ENCODE results near the gene FNBP1L. TPM values are rescaled to one million over a fixed set of nuclear protein-coding genes. Genes with fewer than 3 reads are reported as not detected.
"Not testable (repeated sequence)": the region's sequence is repeated elsewhere in the genome, so short reads cannot be mapped to it uniquely, and the experiment has no call there.

FNBP1L gene
- total and polyA plus RNA-seq, 9 donors = 32.7 to 64.1 (median 47.8) TPM

DNA sequence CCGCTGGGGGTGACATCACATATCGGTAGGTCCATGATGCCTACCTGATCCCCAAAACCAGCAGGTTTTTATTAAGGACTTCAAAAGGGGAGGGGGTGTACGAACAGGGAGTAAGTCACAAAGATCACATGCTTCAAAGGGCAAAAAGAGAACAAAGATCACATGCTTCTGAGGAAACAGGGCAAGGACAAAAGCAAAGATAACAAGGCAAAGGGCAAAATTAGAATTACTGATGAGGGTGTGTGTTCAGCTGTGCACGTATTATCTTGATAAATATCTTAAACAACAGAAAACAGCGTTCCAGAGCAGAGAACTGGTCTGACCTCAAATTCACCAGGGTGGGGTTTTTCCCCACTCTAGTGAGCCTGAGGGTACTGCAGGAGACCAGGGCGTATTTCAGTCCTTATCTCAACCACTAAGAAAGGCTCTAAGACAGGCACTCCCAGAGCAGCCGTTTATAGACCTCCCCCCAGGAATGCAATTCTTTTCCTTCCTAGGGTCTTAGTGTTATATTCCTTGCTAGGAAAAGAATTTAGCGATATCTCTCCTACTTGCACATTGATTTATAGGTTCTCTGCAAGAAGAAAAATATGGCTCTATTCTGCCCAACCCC is 31.3 kb downstream of the FNBP1L start:
- WGBS (ENCODE audit: insufficient coverage) = 60% methylated on average over 3 of the region's 8 CpGs
- H3K36me3 ChIP-seq (ENCODE audit: control insufficient read depth, insufficient read depth, low read length); H3K27me3 ChIP-seq (ENCODE audit: control insufficient read depth, insufficient read depth, low read length); H3K27ac ChIP-seq (ENCODE audit: low read length); H3K4me3 ChIP-seq (ENCODE audit: low read length); DNase-seq; H3K4me1 ChIP-seq (ENCODE audit: control insufficient read depth, insufficient read depth, low read length): not testable (repeated sequence)
- peaks cover 18% of the 10 kb centered on the region for H3K9me3 ChIP-seq (replicated peaks; ENCODE audit: control insufficient read depth, low read depth, low read length)

DNA sequence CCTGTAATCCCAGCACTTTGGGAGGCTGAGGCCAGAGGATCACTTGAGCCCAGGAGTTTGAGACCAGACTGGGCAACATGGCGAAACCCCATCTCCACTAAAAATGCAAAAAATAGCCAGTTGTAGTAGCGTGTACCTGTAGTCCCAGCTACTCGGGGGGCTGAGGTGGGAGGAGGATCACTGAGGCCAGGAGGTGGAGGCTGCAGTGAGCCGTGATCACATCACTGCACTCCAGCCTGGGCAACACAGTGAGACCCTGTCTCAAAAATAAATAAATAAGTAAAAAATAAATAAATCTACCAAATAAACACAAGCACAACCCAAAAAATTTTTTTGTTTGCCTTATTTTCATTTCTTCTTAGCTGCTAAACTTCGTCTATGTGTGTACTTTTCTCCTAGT is 34.0 kb downstream of the FNBP1L start:
- not testable (repeated sequence) for H3K4me3 ChIP-seq (ENCODE audit: low read length); H3K27me3 ChIP-seq (ENCODE audit: control insufficient read depth, insufficient read depth, low read length); H3K36me3 ChIP-seq (ENCODE audit: control insufficient read depth, insufficient read depth, low read length); DNase-seq; H3K27ac ChIP-seq (ENCODE audit: low read length); H3K4me1 ChIP-seq (ENCODE audit: control insufficient read depth, insufficient read depth, low read length)
- WGBS (ENCODE audit: insufficient coverage) = no CpG with 5 or more reads among the region's 5 CpGs
- peaks cover 18% of the 10 kb centered on the region for H3K9me3 ChIP-seq (replicated peaks; ENCODE audit: control insufficient read depth, low read depth, low read length)

DNA sequence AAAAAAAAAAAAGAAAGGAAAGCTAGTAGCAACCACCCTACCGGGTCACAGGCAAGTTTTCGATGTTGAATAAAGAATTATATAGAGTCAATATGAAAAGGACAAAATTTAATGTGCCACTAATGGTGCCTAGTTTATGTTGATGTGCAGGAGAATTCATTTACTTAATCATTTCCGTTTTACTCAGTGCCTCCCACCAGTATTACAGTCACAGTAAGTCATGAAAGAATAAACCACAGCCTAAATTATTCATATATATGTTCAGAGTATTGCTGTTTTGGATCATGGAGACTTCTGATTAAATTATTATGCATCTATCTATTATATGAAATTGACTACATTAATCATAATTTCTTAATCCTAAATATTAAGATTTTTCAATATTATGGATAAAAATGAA is 35.3 kb downstream of the FNBP1L start:
- no peaks in the 10 kb centered on the region for H3K4me1 ChIP-seq (ENCODE audit: control insufficient read depth, insufficient read depth, low read length)
- DNase-seq = no peak
- no CpG with 5 or more reads among the region's 3 CpGs for WGBS (ENCODE audit: insufficient coverage)
- H3K27me3 ChIP-seq (ENCODE audit: control insufficient read depth, insufficient read depth, low read length) = no peaks in the 10 kb centered on the region
- no peak overlapping the region for H3K27ac ChIP-seq (ENCODE audit: low read length)
- H3K36me3 ChIP-seq (ENCODE audit: control insufficient read depth, insufficient read depth, low read length) = no peaks in the 10 kb centered on the region
- H3K9me3 ChIP-seq (replicated peaks; ENCODE audit: control insufficient read depth, low read depth, low read length) = peaks cover 14% of the 10 kb centered on the region
- no peak overlapping the region for H3K4me3 ChIP-seq (ENCODE audit: low read length)

DNA sequence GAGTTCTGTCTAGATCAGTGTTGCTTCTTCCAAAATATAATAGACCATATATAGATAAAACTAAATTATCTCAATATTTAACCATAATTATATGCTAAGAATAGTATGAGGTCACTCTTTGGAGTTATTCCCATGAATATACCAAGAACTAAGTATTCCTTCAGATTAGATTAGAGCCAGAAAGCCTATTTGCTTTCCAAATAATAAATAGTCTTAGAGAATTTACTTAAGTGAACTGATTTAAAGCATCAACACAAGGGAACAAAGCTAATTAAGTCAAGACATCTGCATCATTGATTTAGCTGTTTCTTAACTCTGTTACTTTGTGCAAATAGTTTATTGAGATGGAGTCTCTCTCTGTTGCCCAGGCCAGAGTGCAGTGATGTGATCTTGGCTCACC is 35.7 kb downstream of the FNBP1L start:
- H3K27me3 ChIP-seq (ENCODE audit: control insufficient read depth, insufficient read depth, low read length) = no peaks in the 10 kb centered on the region
- no peak overlapping the region for H3K27ac ChIP-seq (ENCODE audit: low read length)
- H3K4me1 ChIP-seq (ENCODE audit: control insufficient read depth, insufficient read depth, low read length) = no peaks in the 10 kb centered on the region
- peaks cover 10% of the 10 kb centered on the region for H3K9me3 ChIP-seq (replicated peaks; ENCODE audit: control insufficient read depth, low read depth, low read length)
- peak; percentile 7 for DNase-seq
- no peak overlapping the region for H3K4me3 ChIP-seq (ENCODE audit: low read length)
- H3K36me3 ChIP-seq (ENCODE audit: control insufficient read depth, insufficient read depth, low read length) = no peaks in the 10 kb centered on the region

DNA sequence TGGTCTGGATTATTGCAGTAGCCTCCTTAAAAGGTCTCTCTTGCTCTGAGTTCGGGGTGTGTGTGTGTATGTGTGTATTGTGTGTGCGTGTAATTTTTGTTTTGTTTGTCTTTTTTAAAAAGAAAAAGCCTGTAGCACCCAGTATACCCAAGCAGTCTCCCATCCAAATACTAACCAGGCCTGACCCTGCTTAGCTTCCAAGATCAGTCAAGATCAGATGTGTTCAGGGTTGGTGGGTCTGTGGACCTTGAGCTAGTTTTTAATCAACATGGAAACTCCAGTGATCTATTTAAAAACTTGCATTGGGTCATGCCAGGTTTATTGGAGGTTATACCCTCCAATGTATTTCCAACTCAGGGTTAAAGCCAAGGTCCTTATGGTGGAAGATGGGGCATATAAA is 40.3 kb downstream of the FNBP1L start:
- no peaks in the 10 kb centered on the region for H3K27me3 ChIP-seq (ENCODE audit: control insufficient read depth, insufficient read depth, low read length)
- no peaks in the 10 kb centered on the region for H3K36me3 ChIP-seq (ENCODE audit: control insufficient read depth, insufficient read depth, low read length)
- H3K4me1 ChIP-seq (ENCODE audit: control insufficient read depth, insufficient read depth, low read length) = no peaks in the 10 kb centered on the region
- DNase-seq = no peak
- H3K4me3 ChIP-seq (ENCODE audit: low read length) = no peak overlapping the region
- H3K9me3 ChIP-seq (replicated peaks; ENCODE audit: control insufficient read depth, low read depth, low read length) = no peaks in the 10 kb centered on the region
- WGBS (ENCODE audit: insufficient coverage) = no CpG with 5 or more reads among the region's 2 CpGs
- H3K27ac ChIP-seq (ENCODE audit: low read length) = no peak overlapping the region

DNA sequence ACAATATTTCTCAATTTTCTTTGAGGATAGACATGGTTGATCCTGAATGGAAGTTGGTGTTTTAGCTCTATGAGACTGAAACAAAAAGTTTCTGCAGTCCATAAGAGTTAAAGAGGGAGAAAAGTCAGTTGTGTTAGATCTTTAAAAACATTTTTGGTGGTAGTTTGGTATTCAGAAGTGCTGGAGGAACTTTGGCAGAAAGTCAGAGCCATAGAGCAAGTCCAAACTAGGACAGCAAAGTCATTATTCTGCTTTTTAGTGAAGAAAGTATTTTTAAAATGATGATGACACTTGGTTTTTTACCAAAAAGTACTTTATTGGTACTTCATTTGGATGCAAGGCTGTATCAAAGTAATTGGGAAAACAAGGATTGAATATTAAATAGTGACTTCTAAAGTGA is 41.8 kb downstream of the FNBP1L start:
- Histone ChIP-seq H3K4me3 (ENCODE audit: low read length) (no peak overlapping the region), H3K4me1 (ENCODE audit: control insufficient read depth, insufficient read depth, low read length) (no peaks in the 10 kb centered on the region), H3K27me3 (ENCODE audit: control insufficient read depth, insufficient read depth, low read length) (no peaks in the 10 kb centered on the region), H3K27ac (ENCODE audit: low read length) (no peak overlapping the region), H3K36me3 (ENCODE audit: control insufficient read depth, insufficient read depth, low read length) (no peaks in the 10 kb centered on the region), H3K9me3 (replicated peaks; ENCODE audit: control insufficient read depth, low read depth, low read length) (no peaks in the 10 kb centered on the region)
- peak; percentile 10 for DNase-seq

DNA sequence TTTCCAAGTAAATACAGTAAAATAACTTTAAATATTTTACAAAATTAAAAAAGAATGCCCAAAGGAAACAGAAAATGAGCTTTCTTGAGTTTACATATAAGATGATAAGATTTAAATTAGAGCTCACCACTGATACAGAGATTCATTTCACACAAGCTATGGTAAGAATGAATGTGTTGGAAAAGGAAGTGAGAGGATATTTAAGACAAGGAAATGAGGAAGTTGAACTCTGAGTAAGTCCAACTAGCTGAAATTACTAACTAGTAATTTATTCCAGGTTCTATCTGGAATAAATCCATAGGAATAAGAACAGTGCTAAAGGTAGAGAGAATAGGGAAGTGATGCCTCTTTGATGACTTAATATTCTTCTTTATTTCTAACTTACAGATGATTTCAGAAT is 42.4 kb downstream of the FNBP1L start:
- DNase-seq = peak; percentile 3
- Histone ChIP-seq H3K27ac (ENCODE audit: low read length) (no peak overlapping the region), H3K27me3 (ENCODE audit: control insufficient read depth, insufficient read depth, low read length) (no peaks in the 10 kb centered on the region), H3K9me3 (replicated peaks; ENCODE audit: control insufficient read depth, low read depth, low read length) (no peaks in the 10 kb centered on the region), H3K4me1 (ENCODE audit: control insufficient read depth, insufficient read depth, low read length) (no peaks in the 10 kb centered on the region), H3K4me3 (ENCODE audit: low read length) (no peak overlapping the region), H3K36me3 (ENCODE audit: control insufficient read depth, insufficient read depth, low read length) (no peaks in the 10 kb centered on the region)

DNA sequence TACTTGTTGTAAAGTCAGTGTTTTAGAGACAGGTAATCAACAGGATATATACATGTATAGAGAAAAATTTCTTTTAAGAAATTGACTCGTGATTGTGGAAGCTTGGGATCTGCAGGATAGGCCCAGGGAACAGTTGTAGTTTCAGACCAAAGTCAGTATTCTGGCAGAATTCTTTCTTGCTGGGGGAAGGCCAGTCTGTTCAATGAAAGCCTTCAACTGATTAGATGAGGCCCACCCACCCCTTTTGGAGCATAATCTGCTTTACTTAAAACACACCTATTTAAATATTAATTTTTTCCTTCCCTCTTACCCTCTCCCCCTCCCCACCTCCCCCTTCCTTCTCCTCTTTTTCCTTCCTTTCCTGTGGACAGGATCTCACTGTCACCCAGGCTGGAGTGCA is 48.0 kb downstream of the FNBP1L start:
- Histone ChIP-seq H3K4me3 (ENCODE audit: low read length) (no peak overlapping the region), H3K9me3 (replicated peaks; ENCODE audit: control insufficient read depth, low read depth, low read length) (no peaks in the 10 kb centered on the region), H3K36me3 (ENCODE audit: control insufficient read depth, insufficient read depth, low read length) (no peaks in the 10 kb centered on the region), H3K4me1 (ENCODE audit: control insufficient read depth, insufficient read depth, low read length) (peaks cover 4% of the 10 kb centered on the region), H3K27me3 (ENCODE audit: control insufficient read depth, insufficient read depth, low read length) (no peaks in the 10 kb centered on the region), H3K27ac (ENCODE audit: low read length) (no peak overlapping the region)
- DNase-seq = no peak
- WGBS (ENCODE audit: insufficient coverage) = no CpG with 5 or more reads among the region's 1 CpG

DNA sequence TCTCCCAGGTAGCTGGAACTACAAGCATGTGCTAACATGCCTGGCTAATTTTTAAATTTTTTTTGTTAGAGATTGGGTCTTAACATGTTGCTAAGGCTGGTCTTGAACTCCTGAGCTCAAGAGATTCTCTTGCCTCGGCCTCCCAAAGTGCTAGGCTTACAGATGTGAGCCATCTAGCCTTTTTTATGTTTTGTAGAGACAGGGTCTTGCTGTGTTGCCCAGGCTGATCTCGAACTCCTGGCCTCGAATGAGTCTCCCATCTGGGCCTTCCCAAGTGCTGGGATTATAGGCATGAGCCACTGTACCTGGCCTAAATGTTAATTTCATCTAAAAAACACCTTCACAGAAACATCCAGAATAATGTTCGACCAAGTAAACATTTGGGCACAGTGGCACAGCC is 48.6 kb downstream of the FNBP1L start:
- DNase-seq = no peak

DNA sequence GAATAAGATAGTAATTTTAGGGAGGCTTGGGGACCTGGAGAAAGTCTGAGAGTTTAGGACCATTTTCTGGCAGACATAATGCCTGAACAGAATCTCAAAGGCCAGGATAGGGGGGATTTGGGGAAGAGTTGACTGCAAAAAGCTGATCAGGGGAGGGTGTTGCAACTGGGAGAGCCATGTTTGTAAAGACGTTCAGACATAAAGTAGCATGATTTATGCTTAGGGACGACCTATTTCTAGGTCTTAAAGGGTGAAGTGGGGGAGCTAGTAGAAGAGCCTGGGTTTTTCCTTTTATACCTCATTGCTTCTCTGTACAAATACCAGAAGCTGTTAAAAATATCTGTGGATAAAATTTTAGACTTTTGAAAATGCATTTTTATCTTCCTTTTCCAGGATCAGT is 51.2 kb downstream of the FNBP1L start:
- WGBS (ENCODE audit: insufficient coverage) = no CpG with 5 or more reads among the region's 2 CpGs
- Histone ChIP-seq H3K27ac (ENCODE audit: low read length) (no peak overlapping the region), H3K9me3 (replicated peaks; ENCODE audit: control insufficient read depth, low read depth, low read length) (no peaks in the 10 kb centered on the region), H3K36me3 (ENCODE audit: control insufficient read depth, insufficient read depth, low read length) (no peaks in the 10 kb centered on the region), H3K27me3 (ENCODE audit: control insufficient read depth, insufficient read depth, low read length) (no peaks in the 10 kb centered on the region), H3K4me1 (ENCODE audit: control insufficient read depth, insufficient read depth, low read length) (peaks cover 4% of the 10 kb centered on the region), H3K4me3 (ENCODE audit: low read length) (no peak overlapping the region)
- DNase-seq = no peak

More for the DNA sequence above, 48.6 kb downstream of the FNBP1L start:
- Histone ChIP-seq H3K27me3 (ENCODE audit: control insufficient read depth, insufficient read depth, low read length) (no peaks in the 10 kb centered on the region), H3K4me3 (ENCODE audit: low read length) (no peak overlapping the region), H3K4me1 (ENCODE audit: control insufficient read depth, insufficient read depth, low read length) (peaks cover 4% of the 10 kb centered on the region), H3K9me3 (replicated peaks; ENCODE audit: control insufficient read depth, low read depth, low read length) (no peaks in the 10 kb centered on the region), H3K27ac (ENCODE audit: low read length) (no peak overlapping the region), H3K36me3 (ENCODE audit: control insufficient read depth, insufficient read depth, low read length) (no peaks in the 10 kb centered on the region)
- WGBS (ENCODE audit: insufficient coverage) = 100% methylated on average over 1 of the region's 4 CpGs

DNA sequence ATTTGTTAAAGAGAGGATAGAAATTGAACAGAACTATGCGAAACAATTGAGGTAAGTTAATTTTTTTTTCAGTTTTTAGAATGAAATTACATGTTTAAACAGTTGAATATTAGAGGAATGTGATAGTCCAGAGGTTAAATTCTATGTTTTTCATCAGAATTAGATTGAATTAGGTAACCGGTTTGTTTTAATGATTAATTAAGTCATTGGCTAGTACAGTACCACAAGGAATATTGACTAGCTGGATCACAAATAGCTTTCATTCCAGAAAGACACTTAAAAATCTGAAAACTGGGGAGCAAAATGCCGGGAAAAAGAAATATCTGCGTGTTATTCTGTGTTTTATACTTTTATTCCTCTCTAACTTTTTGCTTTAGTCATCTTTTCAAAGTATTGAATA is 51.6 kb downstream of the FNBP1L start:
- 80% methylated on average over 1 of the region's 4 CpGs for WGBS (ENCODE audit: insufficient coverage)
- Histone ChIP-seq H3K27me3 (ENCODE audit: control insufficient read depth, insufficient read depth, low read length) (no peaks in the 10 kb centered on the region), H3K4me1 (ENCODE audit: control insufficient read depth, insufficient read depth, low read length) (peaks cover 4% of the 10 kb centered on the region), H3K27ac (ENCODE audit: low read length) (no peak overlapping the region), H3K36me3 (ENCODE audit: control insufficient read depth, insufficient read depth, low read length) (no peaks in the 10 kb centered on the region), H3K4me3 (ENCODE audit: low read length) (no peak overlapping the region), H3K9me3 (replicated peaks; ENCODE audit: control insufficient read depth, low read depth, low read length) (no peaks in the 10 kb centered on the region)
- no peak for DNase-seq
